ENCODE results near the gene NUP107. TPM values are rescaled to one million over a fixed set of nuclear protein-coding genes. Genes with fewer than 3 reads are reported as not detected.

Gene NUP107
- total RNA-seq, 1 experiment from 2014 or later: 132 TPM

- Mint-ChIP-seq H3K9me3 (no peaks in the 10 kb centered on the region), H3K36me3 (peaks cover 14% of the 10 kb centered on the region), H3K4me1 (peaks cover 5% of the 10 kb centered on the region), H3K27me3 (ENCODE audit: low read depth) (no peaks in the 10 kb centered on the region), H3K4me3 (no peak overlapping the region), H3K27ac (no peak overlapping the region)
- no peak for TF ChIP-seq GTF2I (CRISPR knock-in tag; conservative IDR thresholded peaks at IDR 0.05)
- no peak for TF ChIP-seq CTCF (IDR thresholded peaks at IDR 0.05)
- CTCF ChIA-PET: no interaction called here
- DNase-seq (ENCODE audit: low spot score) (no peak), ATAC-seq (no peak)
- POLR2A ChIA-PET: no interaction called here
Observed at GRCh38 chr12:68766646-68767045, 79.9 kb downstream of the NUP107 start.

- ATAC-seq (no peak), DNase-seq (ENCODE audit: low spot score) (no peak)
- Mint-ChIP-seq H3K9me3 (no peaks in the 10 kb centered on the region), H3K27me3 (ENCODE audit: low read depth) (no peaks in the 10 kb centered on the region), H3K4me1 (no peaks in the 10 kb centered on the region; the same call in 1 of the 2 replicates), H3K4me3 (no peak overlapping the region), H3K27ac (no peak overlapping the region), H3K36me3 (peaks cover 14% of the 10 kb centered on the region)
- CTCF ChIA-PET: no interaction called here
- POLR2A ChIA-PET: no interaction called here
- no peak for TF ChIP-seq PRDM15 (CRISPR knock-in tag; IDR thresholded peaks at IDR 0.05)
- TF ChIP-seq SOX15 (CRISPR knock-in tag; IDR thresholded peaks at IDR 0.05): no peak
- no peak for TF ChIP-seq EMX1 (CRISPR knock-in tag; IDR thresholded peaks at IDR 0.05)
- no peak for TF ChIP-seq ZSCAN18 (CRISPR knock-in tag; IDR thresholded peaks at IDR 0.05)
- no peak for TF ChIP-seq ZNF317 (CRISPR knock-in tag; IDR thresholded peaks at IDR 0.05; ENCODE audit: borderline replicate concordance, low read depth)
- no peak for TF ChIP-seq MYBL2 (CRISPR knock-in tag; IDR thresholded peaks at IDR 0.05)
- TF ChIP-seq ZNF281 (CRISPR knock-in tag; IDR thresholded peaks at IDR 0.05): no peak
- no peak for TF ChIP-seq E2F1 (CRISPR knock-in tag; IDR thresholded peaks at IDR 0.05)
- no peak for TF ChIP-seq ARID4B (CRISPR knock-in tag; IDR thresholded peaks at IDR 0.05; ENCODE audit: borderline replicate concordance)
- no peak for TF ChIP-seq OVOL2 (CRISPR knock-in tag; IDR thresholded peaks at IDR 0.05; ENCODE audit: borderline replicate concordance)
- TF ChIP-seq E2F5 (CRISPR knock-in tag; IDR thresholded peaks at IDR 0.05): no peak
- no peak for TF ChIP-seq USF1 (CRISPR knock-in tag; IDR thresholded peaks at IDR 0.05)
- TF ChIP-seq ZBTB21 (CRISPR knock-in tag; IDR thresholded peaks at IDR 0.05; ENCODE audit: borderline replicate concordance): no peak
- TF ChIP-seq CBFB (CRISPR knock-in tag; IDR thresholded peaks at IDR 0.05; ENCODE audit: low read depth): no peak
Observed at GRCh38 chr12:68767191-68767590, 80.4 kb downstream of the NUP107 start.
